Hepatocyte (in vitro differentiated cells): ENCODE measurements around the gene NEURL4.

ENCODE experiments used
- EZH2 ChIP-seq: fragments of 200-600 bp; sonication (generic); IDR thresholded peaks from 2 replicates; pipeline ENCODE4 v1.6.1; 2016; ENCODE audit warnings: antibody characterized with exemption, mild to moderate bottlenecking, borderline replicate concordance
- EZH2phosphoT487 ChIP-seq: fragments of 200-600 bp; sonication (generic); IDR thresholded peaks from one replicate; pipeline ENCODE4 v1.6.1; 2018; ENCODE audit warnings: antibody characterized with exemption, mild to moderate bottlenecking, low read depth, moderate library complexity; ENCODE audit not compliant: unreplicated experiment, severe bottlenecking
- TF ChIP-seq, protein P1 (sequence below): fragments of 200-600 bp; sonication (generic); IDR thresholded peaks from 2 replicates; pipeline ENCODE4 v1.5.1; 2016; ENCODE audit warnings: antibody characterized with exemption, mild to moderate bottlenecking; ENCODE audit not compliant: poor library complexity

DNA sequence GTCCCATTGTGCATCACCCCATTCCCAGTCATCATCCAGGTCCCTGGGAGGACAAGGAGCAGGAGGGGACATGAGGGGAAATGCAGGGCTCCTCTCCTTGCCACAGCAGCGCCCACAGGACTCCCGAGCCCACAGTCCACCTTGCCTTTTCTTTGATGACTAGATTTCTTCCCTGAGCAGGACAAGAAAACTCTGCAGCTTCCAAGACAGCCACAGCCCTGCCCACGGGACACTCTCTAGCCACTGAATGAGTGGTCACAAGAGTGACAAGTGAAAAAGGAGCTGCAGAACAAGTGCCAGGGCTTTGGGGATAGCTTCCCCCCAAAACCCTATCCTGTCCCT lies 4.7 kb downstream of the NEURL4 start:
- TF ChIP-seq, protein P1, sequence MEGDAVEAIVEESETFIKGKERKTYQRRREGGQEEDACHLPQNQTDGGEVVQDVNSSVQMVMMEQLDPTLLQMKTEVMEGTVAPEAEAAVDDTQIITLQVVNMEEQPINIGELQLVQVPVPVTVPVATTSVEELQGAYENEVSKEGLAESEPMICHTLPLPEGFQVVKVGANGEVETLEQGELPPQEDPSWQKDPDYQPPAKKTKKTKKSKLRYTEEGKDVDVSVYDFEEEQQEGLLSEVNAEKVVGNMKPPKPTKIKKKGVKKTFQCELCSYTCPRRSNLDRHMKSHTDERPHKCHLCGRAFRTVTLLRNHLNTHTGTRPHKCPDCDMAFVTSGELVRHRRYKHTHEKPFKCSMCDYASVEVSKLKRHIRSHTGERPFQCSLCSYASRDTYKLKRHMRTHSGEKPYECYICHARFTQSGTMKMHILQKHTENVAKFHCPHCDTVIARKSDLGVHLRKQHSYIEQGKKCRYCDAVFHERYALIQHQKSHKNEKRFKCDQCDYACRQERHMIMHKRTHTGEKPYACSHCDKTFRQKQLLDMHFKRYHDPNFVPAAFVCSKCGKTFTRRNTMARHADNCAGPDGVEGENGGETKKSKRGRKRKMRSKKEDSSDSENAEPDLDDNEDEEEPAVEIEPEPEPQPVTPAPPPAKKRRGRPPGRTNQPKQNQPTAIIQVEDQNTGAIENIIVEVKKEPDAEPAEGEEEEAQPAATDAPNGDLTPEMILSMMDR: no peak
- no peak for TF ChIP-seq EZH2phosphoT487
- no peak for TF ChIP-seq EZH2
